Measurements from ENCODE around the gene DMRT1.

DMRT1 gene

DNA sequence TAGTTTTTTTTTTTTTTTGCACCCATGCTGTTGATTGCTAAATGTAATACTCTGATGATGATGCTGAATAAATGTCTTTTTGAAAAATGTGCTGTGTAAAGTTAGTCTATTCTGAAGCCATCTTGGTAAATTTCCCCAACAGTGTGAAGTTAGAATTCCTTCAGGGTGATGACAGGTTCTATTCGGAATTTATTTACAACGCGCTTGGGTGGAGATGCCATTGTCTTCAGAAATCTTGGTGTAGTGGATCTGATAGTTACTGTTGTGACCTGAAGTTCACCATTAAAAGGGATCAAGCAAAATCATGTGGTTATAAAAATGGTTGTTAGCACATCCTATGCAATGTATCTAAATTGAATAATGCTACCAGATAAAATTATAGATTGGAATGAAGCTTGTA is 36.3 kb upstream of the DMRT1 start:
- Histone ChIP-seq H3K27ac (replicated peaks; ENCODE audit: low read length) (no peak overlapping the region), H4K91ac (ENCODE audit: low read depth, low read length, poor library complexity) (no peak overlapping the region), H3K9ac (ENCODE audit: low read depth, low read length, poor library complexity) (no peak overlapping the region), H3K4ac (ENCODE audit: low read length) (no peak overlapping the region), H3K4me2 (ENCODE audit: insufficient read depth, low read length, poor library complexity, severe bottlenecking) (no peak overlapping the region), H3K4me1 (ENCODE audit: control insufficient read depth in 2 of 2, insufficient read depth in 1 of 2, low read depth in 1 of 2, low read length in 2 of 2) (peaks cover 0 to 3% of the 10 kb centered on the region in 2 donors), H3K14ac (ENCODE audit: low read length) (no peak overlapping the region), H3K79me1 (ENCODE audit: low read depth, low read length) (no peaks in the 10 kb centered on the region), H2BK5ac (ENCODE audit: low read length) (no peak overlapping the region), H2BK120ac (ENCODE audit: low read depth, low read length) (no peak overlapping the region), H3K9me3 (replicated peaks in 1 of 2; ENCODE audit: control insufficient read depth in 2 of 2, insufficient read depth in 1 of 2, low read depth in 1 of 2, low read length in 2 of 2) (peaks cover 0 to 1% of the 10 kb centered on the region in 2 donors), H2AK5ac (ENCODE audit: low read depth, low read length) (no peak overlapping the region), H3K27me3 (ENCODE audit: control insufficient read depth in 3 of 3, insufficient read depth in 3 of 3, low read depth in 1 of 3, low read length in 3 of 3) (peaks cover 0 to 2% (median 0%) of the 10 kb centered on the region in 3 experiments), H3K23ac (ENCODE audit: low read depth, low read length, poor library complexity) (no peak overlapping the region), H3K36me3 (replicated peaks in 1 of 2; ENCODE audit: control insufficient read depth in 2 of 2, insufficient read depth in 2 of 2, low read length in 2 of 2) (no peaks in the 10 kb centered on the region), H3K4me3 (ENCODE audit: low read length in 2 of 2) (no peak overlapping the region), H3K18ac (ENCODE audit: low read length) (no peak overlapping the region), H4K8ac (ENCODE audit: low read depth, low read length) (no peak overlapping the region), H2BK15ac (ENCODE audit: low read length) (no peak overlapping the region), H2BK12ac (ENCODE audit: low read length) (no peak overlapping the region), H2AFZ (ENCODE audit: low read length) (no peak overlapping the region)
- DNase-seq (ENCODE audit: low spot score), result no peak
- WGBS, 2 donors (ENCODE audit: extremely low coverage in 2 of 2, insufficient read length in 2 of 2, insufficient replicate concordance in 1 of 2), result no CpG with 5 or more reads among the region's 3 CpGs

GRCh38 chr9:806285-807156 is 35.0 kb upstream of the DMRT1 start:
- Histone ChIP-seq H3K79me1 (ENCODE audit: low read depth, low read length) (no peaks in the 10 kb centered on the region), H2BK15ac (ENCODE audit: low read length) (no peak overlapping the region), H3K9ac (ENCODE audit: low read depth, low read length, poor library complexity) (no peak overlapping the region), H3K23ac (ENCODE audit: low read depth, low read length, poor library complexity) (no peak overlapping the region), H2AK5ac (ENCODE audit: low read depth, low read length) (no peak overlapping the region), H3K9me3 (replicated peaks in 1 of 2; ENCODE audit: control insufficient read depth in 2 of 2, insufficient read depth in 1 of 2, low read depth in 1 of 2, low read length in 2 of 2) (no peaks in the 10 kb centered on the region), H3K4me2 (ENCODE audit: insufficient read depth, low read length, poor library complexity, severe bottlenecking) (no peak overlapping the region), H3K27ac (replicated peaks; ENCODE audit: low read length) (no peak overlapping the region), H3K36me3 (replicated peaks in 1 of 2; ENCODE audit: control insufficient read depth in 2 of 2, insufficient read depth in 2 of 2, low read length in 2 of 2) (no peaks in the 10 kb centered on the region), H2BK120ac (ENCODE audit: low read depth, low read length) (no peak overlapping the region), H2BK5ac (ENCODE audit: low read length) (no peak overlapping the region), H3K4me3 (ENCODE audit: low read length in 2 of 2) (no peak overlapping the region), H2BK12ac (ENCODE audit: low read length) (no peak overlapping the region), H4K8ac (ENCODE audit: low read depth, low read length) (no peak overlapping the region), H2AFZ (ENCODE audit: low read length) (no peak overlapping the region), H3K27me3 (ENCODE audit: control insufficient read depth in 3 of 3, insufficient read depth in 3 of 3, low read depth in 1 of 3, low read length in 3 of 3) (no peaks in the 10 kb centered on the region), H3K14ac (ENCODE audit: low read length) (no peak overlapping the region), H3K4ac (ENCODE audit: low read length) (no peak overlapping the region), H3K18ac (ENCODE audit: low read length) (no peak overlapping the region), H4K91ac (ENCODE audit: low read depth, low read length, poor library complexity) (no peak overlapping the region), H3K4me1 (ENCODE audit: control insufficient read depth in 2 of 2, insufficient read depth in 1 of 2, low read depth in 1 of 2, low read length in 2 of 2) (no peaks in the 10 kb centered on the region)
- DNase-seq (ENCODE audit: low spot score), result peak; percentile 11
- no CpG with 5 or more reads among the region's 8 CpGs for WGBS, 2 donors (ENCODE audit: extremely low coverage in 2 of 2, insufficient read length in 2 of 2, insufficient replicate concordance in 1 of 2)

- no peaks in the 10 kb centered on the region for H3K9me3 ChIP-seq (replicated peaks in 1 of 2; ENCODE audit: control insufficient read depth in 2 of 2, insufficient read depth in 1 of 2, low read depth in 1 of 2, low read length in 2 of 2)
- H3K9ac ChIP-seq (ENCODE audit: low read depth, low read length, poor library complexity), result no peak overlapping the region
- no peak overlapping the region for H2BK5ac ChIP-seq (ENCODE audit: low read length)
- no peaks in the 10 kb centered on the region for H3K36me3 ChIP-seq (replicated peaks in 1 of 2; ENCODE audit: control insufficient read depth in 2 of 2, insufficient read depth in 2 of 2, low read length in 2 of 2)
- H3K14ac ChIP-seq (ENCODE audit: low read length), result no peak overlapping the region
- no peak overlapping the region for H2BK12ac ChIP-seq (ENCODE audit: low read length)
- H3K23ac ChIP-seq (ENCODE audit: low read depth, low read length, poor library complexity), result no peak overlapping the region
- no peak overlapping the region for H2BK15ac ChIP-seq (ENCODE audit: low read length)
- H3K79me1 ChIP-seq (ENCODE audit: low read depth, low read length), result no peaks in the 10 kb centered on the region
- no peak overlapping the region for H3K4me2 ChIP-seq (ENCODE audit: insufficient read depth, low read length, poor library complexity, severe bottlenecking)
- H3K27me3 ChIP-seq (ENCODE audit: control insufficient read depth in 3 of 3, insufficient read depth in 3 of 3, low read depth in 1 of 3, low read length in 3 of 3), result no peaks in the 10 kb centered on the region
- no peak for DNase-seq (ENCODE audit: low spot score)
- no peak overlapping the region for H2AFZ ChIP-seq (ENCODE audit: low read length)
- no peak overlapping the region for H2BK120ac ChIP-seq (ENCODE audit: low read depth, low read length)
- no peak overlapping the region for H3K4me3 ChIP-seq (ENCODE audit: low read length in 2 of 2)
- H2AK5ac ChIP-seq (ENCODE audit: low read depth, low read length), result no peak overlapping the region
- no peak overlapping the region for H4K8ac ChIP-seq (ENCODE audit: low read depth, low read length)
- H3K27ac ChIP-seq (replicated peaks; ENCODE audit: low read length), result no peak overlapping the region
- no peaks in the 10 kb centered on the region for H3K4me1 ChIP-seq (ENCODE audit: control insufficient read depth in 2 of 2, insufficient read depth in 1 of 2, low read depth in 1 of 2, low read length in 2 of 2)
- WGBS, 2 donors (ENCODE audit: extremely low coverage in 2 of 2, insufficient read length in 2 of 2, insufficient replicate concordance in 1 of 2), result no CpG with 5 or more reads among the region's 6 CpGs
- H3K18ac ChIP-seq (ENCODE audit: low read length), result no peak overlapping the region
- H3K4ac ChIP-seq (ENCODE audit: low read length), result no peak overlapping the region
- H4K91ac ChIP-seq (ENCODE audit: low read depth, low read length, poor library complexity), result no peak overlapping the region
These were observed 30.4 kb upstream of the DMRT1 start for GRCh38 chr9:811106-811531.

DNA sequence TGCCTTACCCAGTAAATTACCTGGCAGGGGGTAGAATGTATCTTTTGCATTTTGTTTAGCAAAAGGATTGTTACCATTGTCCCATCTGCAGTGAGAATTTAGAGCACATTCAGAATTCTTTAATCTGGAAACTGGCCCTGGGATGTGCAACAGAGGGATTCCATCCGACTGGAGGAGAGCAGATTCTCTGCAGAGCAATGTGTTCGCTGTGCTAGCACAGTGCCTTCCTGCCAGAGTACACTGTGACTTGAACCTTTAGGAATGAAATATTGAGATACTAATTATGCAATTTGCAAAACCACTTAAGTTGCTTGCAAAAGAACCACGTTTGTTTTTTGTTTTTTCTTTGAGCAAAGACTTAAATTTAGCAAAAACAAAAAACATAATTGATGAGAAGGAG is 22.5 kb upstream of the DMRT1 start:
- no peak for DNase-seq (ENCODE audit: low spot score)
- Histone ChIP-seq H4K91ac (ENCODE audit: low read depth, low read length, poor library complexity) (no peak overlapping the region), H3K4me3 (ENCODE audit: low read length in 2 of 2) (no peak overlapping the region), H2BK120ac (ENCODE audit: low read depth, low read length) (no peak overlapping the region), H2AK5ac (ENCODE audit: low read depth, low read length) (no peak overlapping the region), H3K9me3 (replicated peaks in 1 of 2; ENCODE audit: control insufficient read depth in 2 of 2, insufficient read depth in 1 of 2, low read depth in 1 of 2, low read length in 2 of 2) (no peaks in the 10 kb centered on the region), H3K79me1 (ENCODE audit: low read depth, low read length) (no peaks in the 10 kb centered on the region), H3K27me3 (ENCODE audit: control insufficient read depth in 3 of 3, insufficient read depth in 3 of 3, low read depth in 1 of 3, low read length in 3 of 3) (no peaks in the 10 kb centered on the region), H3K4me2 (ENCODE audit: insufficient read depth, low read length, poor library complexity, severe bottlenecking) (no peak overlapping the region), H2BK12ac (ENCODE audit: low read length) (no peak overlapping the region), H2AFZ (ENCODE audit: low read length) (no peak overlapping the region), H2BK15ac (ENCODE audit: low read length) (no peak overlapping the region), H3K36me3 (replicated peaks in 1 of 2; ENCODE audit: control insufficient read depth in 2 of 2, insufficient read depth in 2 of 2, low read length in 2 of 2) (no peaks in the 10 kb centered on the region), H4K8ac (ENCODE audit: low read depth, low read length) (no peak overlapping the region), H3K27ac (replicated peaks; ENCODE audit: low read length) (no peak overlapping the region), H2BK5ac (ENCODE audit: low read length) (no peak overlapping the region), H3K4ac (ENCODE audit: low read length) (no peak overlapping the region), H3K9ac (ENCODE audit: low read depth, low read length, poor library complexity) (no peak overlapping the region), H3K18ac (ENCODE audit: low read length) (no peak overlapping the region), H3K4me1 (ENCODE audit: control insufficient read depth in 2 of 2, insufficient read depth in 1 of 2, low read depth in 1 of 2, low read length in 2 of 2) (no peaks in the 10 kb centered on the region), H3K14ac (ENCODE audit: low read length) (no peak overlapping the region), H3K23ac (ENCODE audit: low read depth, low read length, poor library complexity) (no peak overlapping the region)
- no CpG with 5 or more reads among the region's 3 CpGs for WGBS, 2 donors (ENCODE audit: extremely low coverage in 2 of 2, insufficient read length in 2 of 2, insufficient replicate concordance in 1 of 2)

All from neuronal stem cell (in vitro differentiated cells).